ENCODE data around the gene NEMP2.

Gene NEMP2
- long read RNA-seq, donor 1 = 0 reads
- long read RNA-seq, donor 2, full-length matches to known transcripts = 1 of 1 reads
- long read RNA-seq, donor 2, partial matches to known transcripts = 0 of 1 reads
- long read RNA-seq, donor 2, other reads (novel, unspliced or antisense) = 0 of 1 reads
- long read RNA-seq, donor 3 = 0 reads
- long read RNA-seq, donor 4 = 0 reads
- long read RNA-seq, donor 5, full-length matches to known transcripts = 2 of 2 reads
- long read RNA-seq, donor 5, partial matches to known transcripts = 0 of 2 reads
- long read RNA-seq, donor 5, other reads (novel, unspliced or antisense) = 0 of 2 reads
- long read RNA-seq, donor 6, full-length matches to known transcripts = 2 of 2 reads
- long read RNA-seq, donor 6, partial matches to known transcripts = 0 of 2 reads
- long read RNA-seq, donor 6, other reads (novel, unspliced or antisense) = 0 of 2 reads
- long read RNA-seq, donor 7 = 0 reads
- long read RNA-seq, donor 8, full-length matches to known transcripts = 3 of 3 reads
- long read RNA-seq, donor 8, partial matches to known transcripts = 0 of 3 reads
- long read RNA-seq, donor 8, other reads (novel, unspliced or antisense) = 0 of 3 reads

GRCh38 chr2:190534310-190535120 is at the start of gene NEMP2:
Gene NEMP2 (minus strand): TSS chr2:190534722. CDS start chr2:190534655, 67 bp downstream.
- DNase-seq = peak; percentile 97

GRCh38 chr2:190583507-190584337 is 49.2 kb upstream of the NEMP2 start:
- DNase-seq = no peak

- no peak for DNase-seq
Measured at GRCh38 chr2:190582736-190583506, 48.4 kb upstream of the NEMP2 start.

- no peak for DNase-seq
Measured at GRCh38 chr2:190582019-190582418, 47.5 kb upstream of the NEMP2 start.

- no peak for DNase-seq
Measured at GRCh38 chr2:190579915-190580846, 45.7 kb upstream of the NEMP2 start.

- no peak for DNase-seq
Measured at GRCh38 chr2:190579058-190579410, 44.5 kb upstream of the NEMP2 start.

- peak; percentile 20 for DNase-seq
Measured at GRCh38 chr2:190578158-190579057, 43.9 kb upstream of the NEMP2 start.

GRCh38 chr2:190576573-190576972 is 42.1 kb upstream of the NEMP2 start:
- no peak for DNase-seq

GRCh38 chr2:190575263-190575662 is 40.7 kb upstream of the NEMP2 start:
- no peak for DNase-seq

- DNase-seq = no peak
Measured at GRCh38 chr2:190574169-190574568, 39.6 kb upstream of the NEMP2 start.

- no peak for DNase-seq
Measured at GRCh38 chr2:190572246-190572645, 37.7 kb upstream of the NEMP2 start.

GRCh38 chr2:190571686-190572085 is 37.2 kb upstream of the NEMP2 start:
- DNase-seq = no peak

- no peak for DNase-seq
Measured at GRCh38 chr2:190570871-190571270, 36.3 kb upstream of the NEMP2 start.

- no peak for DNase-seq
Measured at GRCh38 chr2:190569994-190570755, 35.7 kb upstream of the NEMP2 start.

- no peak for DNase-seq
Measured at GRCh38 chr2:190564838-190565237, 30.3 kb upstream of the NEMP2 start.

- DNase-seq = no peak
Measured at GRCh38 chr2:190563646-190564045, 29.1 kb upstream of the NEMP2 start.

- no peak for DNase-seq
Measured at GRCh38 chr2:190563109-190563508, 28.6 kb upstream of the NEMP2 start.

- no peak for DNase-seq
Measured at GRCh38 chr2:190562121-190562520, 27.6 kb upstream of the NEMP2 start.

All from right kidney (tissue), 9 donors.